Activated CD4-positive, alpha-beta T cell treated with anti-CD3 and anti-CD28 coated beads, Interleukin-2, amount 50 U/mL, for 4 hours (primary cell): ENCODE data around the gene SSBP2.
"Not testable (repeated sequence)": the region's sequence is repeated elsewhere in the genome, so short reads cannot be mapped to it uniquely, and the experiment has no call there.

Source experiments
- DNase-seq, 2 experiments: peaks; one replicate each; pipeline ENCODE4 v3.0.0-alpha.2; 2020

SSBP2 gene

DNA sequence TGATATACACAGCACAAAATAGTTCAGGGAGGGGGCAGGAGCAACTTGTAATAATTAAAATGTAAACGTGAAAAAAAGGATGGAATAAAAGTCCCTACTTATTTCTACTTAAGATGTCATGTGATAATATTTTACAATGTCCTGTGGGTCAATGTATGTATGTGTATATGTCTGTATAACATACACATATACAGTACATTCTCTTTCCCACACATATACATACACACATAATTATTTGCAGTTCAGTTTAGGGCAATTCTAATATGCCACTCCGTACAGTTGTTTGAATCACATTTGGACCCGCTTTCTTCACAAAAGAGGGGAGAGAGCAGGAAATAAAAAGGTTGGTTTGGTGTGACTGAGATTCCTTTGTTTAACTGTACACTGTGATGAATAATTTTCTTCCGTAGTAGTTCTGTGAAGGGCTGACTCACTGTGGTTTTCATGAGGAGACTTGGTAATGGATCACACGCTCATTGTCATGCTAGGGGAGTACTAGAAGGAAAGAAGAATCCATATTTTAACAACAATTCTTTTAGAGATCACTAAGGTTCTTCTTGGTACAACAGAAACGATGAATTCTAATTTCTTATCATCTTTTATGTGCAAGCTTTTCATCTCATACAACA, 330.7 kb downstream of the SSBP2 start:
- DNase-seq = no peak

DNA sequence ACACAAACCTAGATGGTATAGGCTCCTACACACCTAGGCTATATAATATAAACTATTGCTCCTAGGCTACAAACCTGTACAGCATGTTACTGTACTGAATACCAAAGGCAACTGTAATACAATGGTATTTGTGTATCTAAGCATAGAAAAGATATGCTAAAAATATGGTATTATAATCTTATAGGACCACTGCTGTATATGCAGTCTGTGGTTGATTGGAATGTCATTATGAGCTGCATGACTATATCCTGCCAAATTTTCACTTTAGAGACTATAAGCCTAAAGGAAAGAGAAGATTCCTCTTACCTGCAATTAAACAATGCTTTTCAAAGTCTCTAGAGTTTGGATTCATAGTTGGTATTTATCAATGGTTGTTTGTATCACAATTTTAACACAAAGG, 332.3 kb downstream of the SSBP2 start:
- DNase-seq = no peak

DNA sequence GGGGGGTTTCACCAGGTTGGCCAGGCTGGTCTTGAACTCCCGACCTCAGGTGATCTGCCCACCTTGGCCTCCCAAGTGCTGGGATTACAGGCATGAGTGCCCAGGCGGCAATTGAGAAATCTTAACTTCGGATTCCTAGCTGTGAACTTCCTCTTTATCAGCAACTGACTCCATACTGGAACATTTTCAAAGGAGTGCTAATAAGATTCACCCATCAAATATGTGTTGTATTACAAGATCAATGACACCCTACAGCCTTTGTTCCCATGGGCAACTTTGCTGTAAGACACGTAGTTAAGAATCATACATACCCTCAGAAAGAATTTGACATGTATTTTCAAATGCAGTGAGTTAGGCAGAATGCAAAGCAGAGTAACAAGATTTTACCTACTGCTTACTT, 333.8 kb downstream of the SSBP2 start:
- no peak for DNase-seq

DNA sequence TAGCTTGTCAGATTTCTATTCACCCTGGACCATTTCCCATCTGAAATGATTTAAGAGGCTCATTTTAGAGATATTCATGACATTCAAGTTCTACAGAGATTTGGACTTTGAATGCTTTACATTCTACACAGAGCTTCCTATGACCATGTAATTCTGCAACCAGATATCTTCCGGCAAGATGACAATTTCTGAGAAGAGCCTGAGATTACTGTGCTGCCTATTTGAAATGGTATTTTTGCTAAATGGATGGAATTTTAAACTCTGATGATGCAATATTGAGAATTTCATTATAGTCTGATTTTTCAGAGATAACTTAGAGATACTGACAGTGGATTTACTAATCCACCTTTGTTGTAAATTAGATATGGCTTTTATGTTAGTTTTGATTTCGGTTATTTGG, 341.0 kb downstream of the SSBP2 start:
- DNase-seq = no peak

DNA sequence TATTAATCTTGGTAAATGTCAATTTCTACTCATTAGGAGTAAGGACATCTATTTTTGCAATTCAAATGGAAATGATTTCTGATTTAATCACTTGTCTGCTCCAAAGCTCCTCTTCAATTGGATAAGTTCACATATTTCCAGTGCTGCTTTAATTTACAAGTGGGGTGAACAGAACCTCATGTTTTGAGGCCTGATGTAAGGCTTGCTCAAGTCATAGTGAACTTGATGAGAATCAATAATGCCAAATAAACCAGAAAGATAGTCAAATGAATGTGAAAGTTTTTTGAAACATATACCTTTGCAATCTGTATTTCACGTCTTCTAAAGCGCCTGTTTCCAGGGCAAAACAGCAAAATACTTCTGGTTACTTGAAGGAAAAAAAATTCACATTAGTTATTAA, 341.5 kb downstream of the SSBP2 start:
- no peak for DNase-seq

DNA sequence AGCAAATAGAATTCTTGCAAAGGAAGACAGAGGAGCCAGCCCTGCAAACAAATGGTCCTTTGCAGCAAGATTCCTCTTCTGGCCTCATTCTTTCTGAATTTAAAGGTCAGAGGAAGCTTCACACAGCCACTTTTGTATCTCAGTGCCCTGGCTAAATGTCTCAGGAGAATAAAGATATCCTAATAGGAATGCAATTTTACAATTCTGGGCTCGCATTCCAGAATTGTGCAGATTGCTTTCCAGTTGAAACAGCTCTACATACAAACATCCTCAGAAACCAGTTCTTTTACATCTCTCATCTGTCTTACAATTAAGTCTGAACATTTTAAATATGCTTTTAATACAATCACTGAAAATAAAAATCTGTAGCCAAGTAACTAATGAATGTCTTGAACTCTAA, 342.4 kb downstream of the SSBP2 start:
- DNase-seq = no peak

DNA sequence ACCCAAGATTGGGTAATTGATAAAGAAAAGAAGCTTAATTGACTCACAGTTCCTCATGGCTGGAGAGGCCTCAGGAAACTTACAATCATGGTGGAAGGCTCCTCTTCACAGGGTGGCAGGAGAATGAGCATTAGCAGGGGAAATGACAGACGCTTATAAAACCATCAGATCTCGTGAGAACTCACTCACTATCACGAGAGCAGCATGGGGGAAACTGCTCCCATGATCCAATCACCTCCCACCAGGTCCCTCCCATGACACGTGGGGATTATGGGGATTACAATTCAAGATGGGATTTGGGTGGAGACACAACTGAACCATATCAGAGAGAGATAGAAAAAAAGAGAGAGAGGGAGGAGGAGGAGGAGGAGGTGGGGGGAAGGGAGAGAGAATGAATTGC, 343.1 kb downstream of the SSBP2 start:
- DNase-seq = not testable (repeated sequence)

DNA sequence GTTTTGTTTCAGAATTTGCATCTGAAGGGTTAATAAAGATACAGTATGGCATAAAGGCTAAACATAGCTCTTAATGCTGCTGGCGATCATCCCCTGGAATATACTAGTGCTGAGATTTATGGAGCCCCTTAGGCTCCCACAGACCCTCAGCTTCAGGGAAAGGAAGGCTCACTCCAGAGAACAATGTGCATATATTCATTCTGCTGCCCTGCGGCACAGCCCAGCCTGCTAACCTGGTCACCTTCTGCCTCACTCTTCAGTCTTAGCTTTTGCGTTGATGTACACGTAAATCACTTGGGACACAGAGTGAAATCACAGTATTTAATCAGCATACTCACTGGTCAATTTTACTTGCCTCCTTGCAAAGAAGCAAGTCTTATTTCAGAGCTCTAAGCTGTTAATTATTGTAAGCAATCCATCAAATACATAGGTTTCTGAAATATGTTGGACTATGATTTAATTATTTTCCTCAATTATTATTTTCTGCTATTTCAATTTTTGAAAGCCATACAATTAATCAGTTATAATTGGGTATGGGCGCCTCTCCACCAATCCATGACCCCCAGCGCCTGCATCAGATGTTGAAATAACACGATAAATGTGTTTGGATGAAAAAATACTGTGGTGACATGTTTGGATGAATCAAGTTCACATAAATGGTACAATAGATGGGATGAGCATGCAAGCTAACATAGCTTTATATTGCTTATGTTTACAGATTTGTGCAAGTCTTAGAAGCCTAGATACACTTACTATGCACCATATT, 345.6 kb downstream of the SSBP2 start:
- DNase-seq = no peak

DNA sequence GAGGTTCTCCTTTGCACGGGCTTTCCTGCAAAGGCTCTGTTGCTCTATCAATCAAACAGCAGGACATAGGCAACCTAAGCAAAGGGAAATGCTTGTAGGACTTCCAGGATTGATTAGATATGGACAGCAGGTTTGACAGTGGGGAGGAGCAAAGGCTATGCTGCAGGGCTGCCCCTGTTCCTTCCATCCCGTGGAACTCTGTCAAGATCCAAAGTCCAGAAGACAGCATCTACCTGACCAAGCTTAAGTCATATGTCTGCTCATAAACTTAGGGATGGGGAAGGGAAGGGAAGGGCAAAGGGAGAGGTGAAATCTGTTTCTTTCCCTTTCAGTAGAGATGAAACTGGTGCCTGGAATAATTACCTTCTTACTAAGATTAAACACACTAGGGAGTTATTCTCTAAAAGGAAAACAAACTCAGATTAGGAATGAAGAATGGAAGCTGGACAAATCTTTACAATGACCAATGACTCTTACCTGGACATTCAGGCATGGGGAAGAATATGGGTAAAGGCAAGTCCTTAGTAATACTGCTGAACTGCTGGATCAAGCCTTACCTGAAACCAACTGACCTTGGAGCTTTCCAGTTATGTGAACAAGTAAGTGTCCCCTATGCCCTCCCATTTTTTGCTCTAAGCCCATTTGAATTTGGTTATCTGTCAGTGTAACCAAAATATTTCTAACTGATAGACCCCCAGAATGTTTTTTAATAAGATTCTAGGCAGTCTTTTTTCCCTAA, 348.5 kb downstream of the SSBP2 start:
- DNase-seq = no peak

DNA sequence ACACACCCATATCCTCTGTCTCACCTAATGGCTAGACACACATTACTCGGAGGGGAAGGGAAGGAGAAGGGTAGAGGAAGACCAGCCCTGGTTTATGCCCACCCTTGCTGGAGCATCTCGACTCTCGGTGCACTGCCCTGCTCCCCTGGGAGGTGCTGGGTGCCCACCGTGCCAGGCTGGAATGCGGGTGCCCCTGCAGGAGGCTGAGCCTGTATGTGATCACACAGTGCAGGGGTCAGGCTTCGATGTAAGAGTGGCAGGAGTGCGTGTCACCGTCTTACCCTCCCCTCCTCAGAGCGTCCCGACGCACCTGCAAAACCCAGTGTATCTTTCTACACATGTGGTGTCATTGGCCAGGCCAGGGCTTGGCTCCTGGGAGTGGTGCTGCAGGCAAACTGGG, 349.6 kb downstream of the SSBP2 start:
- no peak for DNase-seq

DNA sequence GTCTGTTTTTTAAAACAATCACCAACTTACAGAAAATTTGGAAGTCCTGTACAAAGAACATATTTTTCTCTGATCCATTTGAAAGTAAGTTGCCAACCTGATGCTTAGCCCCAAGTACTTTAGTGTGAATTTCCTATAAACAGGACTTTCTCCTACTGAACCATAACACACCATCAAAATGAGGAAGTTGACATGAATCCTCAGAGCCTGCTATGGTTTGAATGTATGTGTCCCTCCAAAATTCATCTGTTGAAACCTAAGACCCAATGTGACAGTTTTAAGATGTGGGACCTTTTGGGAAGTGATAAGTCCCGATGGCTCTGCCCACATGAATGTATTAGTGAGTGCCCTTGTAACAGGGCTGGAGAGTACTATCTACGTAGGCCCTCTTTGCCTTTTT, 350.5 kb downstream of the SSBP2 start:
- DNase-seq = no peak

DNA sequence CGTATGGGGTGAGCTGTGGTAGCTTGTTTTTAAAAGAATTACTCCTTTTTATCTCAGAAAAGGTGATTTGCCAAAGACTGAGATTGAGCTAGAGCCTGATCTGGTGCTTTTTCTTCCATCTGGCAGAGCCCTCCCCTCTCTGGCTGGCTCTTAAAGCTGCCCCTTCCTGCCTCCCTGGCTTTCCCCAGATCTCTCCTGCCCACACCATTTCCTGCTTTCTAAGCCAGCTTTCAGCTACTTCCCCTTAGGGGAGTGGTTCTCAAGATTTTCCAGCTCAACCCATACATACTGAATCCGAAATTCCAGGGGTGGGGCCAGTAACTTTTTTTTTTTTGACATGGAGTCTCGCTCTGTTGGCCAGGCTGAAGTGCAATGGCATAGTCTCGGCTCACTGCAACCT, 352.2 kb downstream of the SSBP2 start:
- DNase-seq = no peak

DNA sequence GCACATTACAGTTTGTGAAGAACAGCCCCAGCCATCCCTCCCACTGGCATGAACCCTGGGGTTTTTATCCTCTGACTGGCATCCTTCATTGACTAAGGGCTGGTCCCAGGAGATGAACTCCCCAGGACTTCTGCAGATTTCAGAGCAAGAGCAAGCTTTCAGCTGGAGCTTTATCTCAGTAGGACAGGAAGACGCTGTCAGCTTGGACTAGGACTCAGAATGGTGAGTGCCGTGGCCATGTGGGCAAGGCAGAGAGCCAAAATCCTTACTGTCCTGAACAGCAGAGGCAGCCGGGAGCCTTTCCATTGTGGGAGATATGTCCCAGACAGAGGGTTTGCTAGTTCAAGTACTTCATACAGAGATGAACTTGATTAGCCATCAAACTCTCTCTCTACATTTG, 353.7 kb downstream of the SSBP2 start:
- DNase-seq = no peak

DNA sequence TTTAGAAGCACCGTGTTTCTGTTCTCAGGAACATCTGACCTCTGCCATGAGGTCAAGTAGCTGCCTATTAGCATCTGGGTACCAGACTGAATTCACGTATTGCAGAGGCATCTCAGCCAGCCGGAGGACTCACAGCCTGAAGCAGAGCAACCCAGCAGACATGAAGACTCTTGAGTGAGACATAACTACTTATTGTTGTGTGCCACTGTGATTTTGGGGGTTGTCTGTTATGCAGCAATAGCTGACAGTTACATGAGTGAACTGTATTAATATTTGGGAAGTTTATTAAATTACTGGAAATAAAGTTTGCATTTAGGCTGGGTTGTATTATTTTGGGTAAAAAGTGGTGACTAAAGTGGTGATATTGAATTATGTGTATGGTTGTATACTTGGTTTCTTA, 355.6 kb downstream of the SSBP2 start:
- no peak for DNase-seq

DNA sequence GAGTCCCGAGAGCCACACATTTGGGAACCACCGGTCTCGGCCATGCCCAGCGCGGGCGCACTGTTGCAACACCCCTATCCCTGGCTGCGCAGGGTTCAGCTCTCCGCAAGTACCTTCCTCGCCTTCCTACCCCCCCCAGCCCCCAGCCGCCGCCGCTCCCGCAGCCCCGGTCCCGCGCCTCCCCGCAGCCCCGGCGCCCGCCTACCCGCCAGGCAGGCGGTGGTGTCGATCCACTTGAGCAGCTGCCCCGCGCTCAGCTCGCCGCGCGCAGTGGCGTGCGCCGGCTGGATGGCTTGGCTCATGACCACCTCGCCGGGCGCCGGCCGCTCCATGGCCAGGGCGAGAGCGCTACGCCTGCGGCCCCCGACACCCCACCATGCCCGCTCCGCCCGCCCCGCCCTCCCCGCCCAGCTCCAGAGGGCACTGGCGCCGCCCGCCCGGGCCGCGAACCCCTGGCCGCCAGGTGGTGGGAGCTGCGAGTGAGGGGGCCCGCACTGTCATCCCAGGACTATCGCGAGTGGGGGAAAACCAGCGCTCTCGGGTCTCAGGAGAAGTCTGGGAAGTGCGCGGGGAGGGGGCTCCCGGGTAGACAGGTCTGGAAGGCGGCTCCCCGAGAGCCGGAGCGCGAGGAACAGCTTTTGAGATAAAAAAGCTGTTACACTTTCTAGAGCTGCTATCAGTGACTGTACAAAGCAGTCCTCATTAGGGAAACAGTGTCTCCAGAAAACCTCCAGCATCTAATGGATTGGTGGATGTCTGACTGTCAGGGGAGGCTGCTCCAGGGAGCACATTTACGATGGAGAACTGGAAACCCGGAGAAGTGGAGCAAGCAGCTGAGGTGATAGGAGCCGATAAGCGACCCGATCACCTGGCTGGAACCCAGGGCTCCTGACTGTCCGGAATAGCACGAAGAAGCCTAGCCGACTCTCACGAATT, 356.8 kb downstream of the SSBP2 start, which contains the start of gene ACOT12:
ACOT12 (minus strand) TSS at position 352 of the 936 bp plus-strand sequence; CDS start at position 332, 20 bp downstream.
- no peak for DNase-seq

DNA sequence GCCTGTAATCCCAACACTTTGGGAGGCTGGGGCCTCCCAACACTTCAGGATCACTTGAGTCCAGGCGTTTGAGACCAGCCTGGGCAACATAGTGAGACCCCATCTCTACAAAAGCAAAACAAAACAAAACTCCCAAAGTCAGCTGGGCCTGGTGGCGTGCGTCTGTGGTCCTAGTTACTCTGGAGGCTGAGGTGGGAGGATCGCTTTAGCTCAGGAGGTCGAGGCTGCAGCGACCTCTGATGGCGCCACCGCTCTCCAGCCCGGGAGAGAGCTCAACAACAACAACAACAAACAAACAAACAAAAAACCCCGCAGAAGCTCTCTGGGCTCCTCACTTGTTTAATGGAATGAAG, 357.5 kb downstream of the SSBP2 start:
- DNase-seq = no peak

DNA sequence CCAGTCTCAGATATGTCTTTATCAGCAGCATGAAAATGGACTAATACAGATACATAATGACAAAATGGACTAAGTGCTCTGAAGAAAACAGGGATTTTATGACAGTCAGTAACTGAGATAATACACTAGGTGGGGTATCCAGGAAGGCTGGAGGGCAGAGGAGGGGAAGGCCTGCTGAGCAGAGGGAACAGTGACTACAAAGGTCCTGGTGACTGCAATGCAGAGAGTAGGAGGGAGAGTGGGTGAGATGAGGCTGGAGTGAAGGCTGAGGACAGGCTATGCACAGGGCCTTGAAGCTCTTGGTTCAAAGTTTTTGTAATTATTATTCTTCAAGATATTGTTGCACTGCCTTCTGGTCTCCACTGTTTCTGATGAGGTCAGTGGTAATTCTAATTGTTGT, 361.9 kb downstream of the SSBP2 start:
- DNase-seq = no peak

DNA sequence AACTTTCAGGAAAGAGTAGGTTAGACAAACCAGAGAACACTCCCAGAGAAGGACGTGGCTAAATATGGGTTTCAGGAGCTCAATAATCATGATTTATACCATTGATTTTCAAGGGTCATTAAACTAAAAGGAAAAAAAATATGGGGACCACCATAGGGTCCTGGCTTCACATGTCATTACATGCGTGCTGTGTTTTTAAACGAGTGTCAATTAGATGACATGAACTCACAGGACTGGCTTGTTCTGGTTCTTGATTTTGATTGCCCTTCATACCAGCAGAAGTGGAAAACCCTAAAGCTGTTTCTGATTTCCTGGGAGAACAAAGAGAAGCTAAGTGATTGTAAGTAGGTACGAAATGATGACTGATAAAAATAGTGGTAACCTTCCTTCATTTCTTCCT, 362.7 kb downstream of the SSBP2 start:
- DNase-seq = no peak

DNA sequence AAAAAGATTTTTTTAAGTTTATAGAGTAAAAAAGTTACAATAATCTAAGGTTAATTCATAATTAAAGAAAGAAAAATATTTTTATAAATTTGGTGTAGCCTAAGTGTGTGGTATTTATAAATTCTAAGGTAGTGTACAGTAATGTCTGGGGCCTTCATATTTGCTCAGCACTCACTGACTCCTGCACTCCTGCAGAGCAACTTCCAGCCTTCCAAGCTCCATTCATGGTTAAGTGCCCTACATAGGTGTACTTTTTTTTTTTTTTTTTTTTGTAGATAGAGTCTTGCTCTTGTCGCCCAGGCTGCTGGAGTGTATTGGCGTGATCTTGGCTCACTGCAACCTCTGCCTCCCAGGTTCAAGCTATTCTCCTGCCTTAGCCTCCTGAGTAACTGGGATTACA, 367.0 kb downstream of the SSBP2 start:
- no peak for DNase-seq

DNA sequence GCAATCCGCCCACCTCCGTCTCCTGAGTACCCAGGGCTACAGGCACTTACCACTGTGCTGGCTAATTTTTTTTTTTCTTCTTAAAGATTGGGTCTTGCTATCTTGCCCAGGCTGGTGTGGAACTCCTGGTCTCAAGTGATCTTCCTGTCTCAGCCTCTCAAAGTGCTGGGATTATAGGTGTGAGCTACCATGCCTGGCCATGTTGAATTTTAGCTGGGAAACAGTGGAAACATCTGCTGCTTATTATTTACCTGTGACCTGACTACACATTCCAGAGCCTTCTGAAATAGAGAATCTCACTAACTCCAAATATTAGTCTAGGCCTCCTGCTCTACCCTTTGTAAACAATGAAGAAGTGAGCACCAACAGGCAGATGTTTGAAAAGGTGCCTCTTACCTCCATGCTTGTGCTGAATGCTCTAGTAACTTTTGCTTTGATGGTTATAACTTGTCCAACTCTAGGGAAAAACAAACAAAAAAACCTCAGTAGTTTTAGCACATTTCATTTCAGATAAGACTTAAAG, 379.5 kb downstream of the SSBP2 start:
- no peak for DNase-seq

DNA sequence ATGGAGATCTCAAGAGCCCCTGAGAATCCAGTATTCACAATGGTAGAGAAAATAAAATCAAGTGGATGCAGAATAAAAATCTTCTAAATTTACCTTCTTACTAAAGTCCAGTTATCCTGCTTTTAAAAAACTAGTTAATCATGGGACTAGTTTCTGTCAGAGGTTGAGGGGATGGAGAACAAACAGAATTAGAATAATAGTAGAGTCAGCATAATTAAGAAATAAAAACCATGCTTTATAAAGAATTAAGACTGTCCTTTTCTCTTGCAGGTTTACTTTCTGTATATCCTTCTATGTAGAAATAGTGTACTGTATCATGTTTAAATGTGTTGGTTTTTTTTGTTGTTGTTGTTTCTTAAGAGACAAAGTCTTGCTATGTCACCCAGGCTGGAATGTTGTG, 380.0 kb downstream of the SSBP2 start:
- DNase-seq = no peak

DNA sequence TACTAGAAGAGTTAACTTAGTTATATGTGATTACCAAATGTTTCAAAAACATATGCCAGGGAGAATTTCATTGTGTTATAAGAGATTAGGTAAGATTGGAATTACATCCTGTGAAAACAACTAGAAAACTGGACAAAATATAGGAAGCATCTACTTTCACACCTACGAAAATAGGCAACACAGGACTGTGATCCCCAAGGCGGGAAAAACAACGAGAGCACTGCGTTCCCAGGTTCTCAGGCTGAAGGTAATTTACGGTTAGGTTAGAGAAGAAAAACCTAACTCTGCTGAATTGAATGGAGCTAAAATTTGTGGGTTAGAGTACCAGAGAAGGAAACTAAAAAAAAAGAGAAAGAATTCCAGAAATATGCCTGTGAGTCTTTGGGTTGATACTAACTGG, 385.4 kb downstream of the SSBP2 start:
- no peak for DNase-seq
